Adrenal gland (tissue), 5 donors: ENCODE measurements around the gene SP110.

ENCODE experiments used
- CTCF ChIP-seq, 6 experiments: fragments of 450-650 bp in 4 of 6; fragments of 200-600 bp in 2 of 6; sonication (generic) in 1 of 6; IDR thresholded peaks; 1 replicate in 5 of 6; 2 replicates in 1 of 6; pipeline versions ENCODE4 v1.5.1 to v1.8.0; 2016 to 2021; ENCODE audit warnings: antibody characterized with exemption in 6 of 6, mild to moderate bottlenecking in 2 of 6, moderate library complexity in 1 of 6
- POLR2A ChIP-seq, 2 donors: fragments of 450-650 bp; IDR thresholded peaks; one replicate each; pipeline ENCODE4 v1.6.1; 2017; ENCODE audit warnings: antibody characterized with exemption in 2 of 2, mild to moderate bottlenecking in 2 of 2, moderate library complexity in 1 of 2
- donor health status: DM: no; HTN: no; CAD: no.

DNA sequence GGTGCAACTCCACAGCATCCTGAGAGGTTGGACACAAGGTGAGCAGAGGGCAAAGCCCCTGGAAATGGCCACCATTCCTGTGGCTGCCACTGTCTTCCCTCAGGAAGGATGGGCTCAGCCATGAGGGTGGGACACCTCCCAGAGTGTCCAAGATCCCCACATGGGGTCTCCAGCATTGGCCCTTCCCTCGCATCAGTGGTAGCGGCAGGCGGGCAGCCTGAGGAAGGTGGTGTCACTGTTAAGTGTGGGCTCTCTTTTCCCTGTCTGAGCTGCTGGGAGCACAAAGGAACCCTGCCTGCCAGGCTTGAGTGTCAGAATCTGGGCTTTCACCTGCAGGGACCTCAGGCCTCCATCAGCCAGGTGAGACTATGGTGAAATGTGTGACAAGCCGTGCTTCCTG, 47.6 kb downstream of the SP110 start:
- TF ChIP-seq CTCF (IDR thresholded peaks at IDR 0.05) (no peak), POLR2A (IDR thresholded peaks at IDR 0.05) (no peak)
